Mononuclear cell (primary cell): ENCODE measurements around the gene TBKBP1. TPM values are rescaled to one million over a fixed set of nuclear protein-coding genes. Genes with fewer than 3 reads are reported as not detected.
A peak's percentile ranks its signal among the peaks of the same experiment; 100 is the strongest.

Source experiments
- H3K27me3 ChIP-seq: 2 replicates; pipeline ENCODE4 v1.6.0; 2011; ENCODE audit warnings: low read length, control low read depth; ENCODE audit not compliant: insufficient read depth
- H3K4me1 ChIP-seq: 2 replicates; pipeline ENCODE4 v1.5.1; 2011; ENCODE audit warnings: mild to moderate bottlenecking, low read length, control low read depth; ENCODE audit not compliant: insufficient read depth
- H3K4me3 ChIP-seq: 2 replicates; pipeline ENCODE4 v1.5.1; 2011; ENCODE audit warnings: mild to moderate bottlenecking, low read length, moderate library complexity
- H3K9me3 ChIP-seq: 2 replicates; pipeline ENCODE4 v1.5.1; 2011; ENCODE audit warnings: low read depth, mild to moderate bottlenecking, control low read depth, low read length
- total RNA-seq: library from RNA; depleted of rRNA; stranded (reverse); fragments of >200 nt; gene quantifications from one replicate; pipeline ENCODE4 v1.2.3, GENCODE V29; 2012

Gene TBKBP1
- total RNA-seq, 1 donor, result 4.7 TPM

- H3K9me3 ChIP-seq, result no peaks in the 10 kb centered on the region
- H3K4me3 ChIP-seq, result no peak overlapping the region
- H3K4me1 ChIP-seq, result peaks cover 21% of the 10 kb centered on the region
- H3K27me3 ChIP-seq, result peaks cover 8% of the 10 kb centered on the region
Measured at GRCh38 chr17:47725446-47726111, 31.6 kb downstream of the TBKBP1 start.

DNA sequence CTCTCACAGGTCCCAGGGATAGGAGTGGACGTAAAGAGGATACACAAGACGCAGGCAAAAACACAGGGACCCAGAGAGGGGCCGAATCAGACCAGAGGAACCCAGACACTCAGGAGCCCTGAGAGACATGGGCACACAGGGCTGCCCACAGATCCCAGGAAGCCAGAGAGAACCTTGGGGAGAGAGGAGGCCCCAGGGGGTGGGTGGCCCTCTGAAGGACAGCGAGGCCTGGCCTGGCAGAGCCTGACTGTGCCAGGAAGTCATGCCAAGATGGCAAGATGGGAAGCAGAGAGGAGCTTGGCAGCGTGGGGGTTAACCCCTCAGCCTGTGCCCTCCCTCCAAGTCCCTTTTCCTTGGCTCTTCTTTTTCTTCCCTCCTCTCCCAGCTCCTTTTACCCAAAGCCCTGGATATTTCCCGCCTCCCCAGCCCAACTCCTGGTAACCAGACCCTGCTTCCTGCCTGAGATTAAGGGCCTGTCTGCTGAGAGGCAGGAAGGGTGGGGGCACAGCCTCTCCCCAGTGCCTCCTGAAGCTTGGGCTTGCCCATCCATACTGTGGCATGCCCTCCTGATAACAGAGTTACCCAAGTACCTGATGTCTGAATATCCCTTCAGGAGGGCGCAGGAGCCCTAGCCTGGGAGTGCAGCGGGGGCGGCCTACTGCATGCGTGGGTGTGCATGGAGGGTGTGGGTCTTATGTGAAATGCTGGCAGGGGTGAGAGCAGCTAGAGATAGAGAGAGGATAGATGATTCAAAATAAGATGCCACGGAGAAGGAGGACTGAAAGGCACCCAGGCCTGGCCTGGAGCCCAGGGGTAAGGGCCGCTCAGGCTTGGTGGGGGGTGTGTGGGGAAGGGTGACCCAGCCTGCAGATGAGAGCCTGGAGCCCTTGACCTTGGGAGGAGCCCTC is 33.1 kb downstream of the TBKBP1 start:
- Histone ChIP-seq H3K27me3 (peaks cover 4% of the 10 kb centered on the region), H3K4me3 (no peak overlapping the region), H3K9me3 (no peaks in the 10 kb centered on the region), H3K4me1 (peaks cover 17% of the 10 kb centered on the region)

DNA sequence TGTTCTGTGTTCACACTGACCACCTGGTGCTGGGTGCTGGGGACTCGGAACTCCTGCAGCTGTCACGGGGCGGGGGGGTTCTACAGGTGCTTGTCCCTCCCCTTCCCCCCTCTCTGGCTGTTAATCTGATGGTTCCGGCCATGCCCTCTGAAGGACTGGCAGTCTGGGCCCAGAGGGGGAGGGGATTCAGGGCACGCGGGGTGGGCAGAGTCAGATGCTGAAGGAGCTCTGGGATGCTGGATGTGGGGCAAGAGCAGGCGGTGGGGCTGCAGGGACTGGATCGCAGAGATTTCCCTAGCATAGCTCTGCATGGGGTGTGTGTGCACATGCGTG is 33.7 kb downstream of the TBKBP1 start:
- Histone ChIP-seq H3K4me1 (peaks cover 19% of the 10 kb centered on the region), H3K4me3 (no peak overlapping the region), H3K9me3 (no peaks in the 10 kb centered on the region), H3K27me3 (peaks cover 11% of the 10 kb centered on the region)

DNA sequence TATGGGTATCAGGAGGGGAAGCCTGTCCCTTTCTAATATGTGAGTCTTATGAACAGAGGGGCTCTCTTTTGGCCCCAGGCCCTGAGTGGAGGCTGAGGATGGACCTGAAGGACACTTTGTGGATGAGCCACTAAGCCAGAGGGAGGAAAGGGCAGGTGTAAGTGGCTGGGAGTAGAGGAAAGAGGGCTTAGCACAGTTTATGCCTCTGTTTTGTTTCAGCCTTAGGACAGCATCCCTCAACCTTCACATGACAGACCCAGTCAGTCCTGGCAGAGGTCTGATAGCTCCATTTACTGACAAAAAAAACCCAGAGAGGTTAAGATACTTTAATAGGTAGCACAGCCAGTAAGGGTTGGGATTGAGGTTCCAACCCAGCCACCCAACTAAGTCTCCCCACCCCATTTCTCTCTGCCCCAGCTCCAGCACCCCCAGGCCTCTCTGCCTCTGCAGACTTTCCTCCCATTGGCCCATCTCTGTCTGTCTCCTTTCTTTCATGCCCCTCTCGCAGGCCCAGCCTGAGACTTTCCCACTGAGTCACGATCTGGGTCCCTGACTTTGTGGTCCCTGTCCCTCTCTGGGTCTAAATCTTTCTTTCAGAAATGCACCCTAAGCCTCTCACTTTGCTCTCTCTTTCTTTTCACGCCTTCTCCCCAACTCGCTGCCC is 34.4 kb downstream of the TBKBP1 start:
- Histone ChIP-seq H3K27me3 (peaks cover 13% of the 10 kb centered on the region), H3K9me3 (no peaks in the 10 kb centered on the region), H3K4me1 (peaks cover 23% of the 10 kb centered on the region)

DNA sequence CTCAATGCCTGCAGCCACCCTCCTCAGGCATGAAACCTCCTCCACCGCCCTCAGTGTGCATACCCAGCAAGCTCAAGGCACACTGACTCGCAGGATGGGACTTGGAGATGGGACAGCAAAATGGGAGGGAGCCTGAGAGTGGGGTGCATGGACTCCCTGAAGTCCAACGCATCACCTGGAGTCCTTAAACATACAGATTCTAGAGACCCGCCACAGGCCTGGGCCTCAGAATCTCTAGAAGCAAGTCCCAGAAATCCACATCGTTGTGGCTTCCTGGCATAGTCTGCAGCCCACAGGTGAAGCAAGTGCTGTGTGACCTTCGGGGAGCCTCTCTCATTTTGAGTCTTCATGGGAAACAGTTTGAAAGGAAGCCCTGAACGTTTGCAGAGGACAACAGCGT is 35.5 kb downstream of the TBKBP1 start:
- Histone ChIP-seq H3K4me3 (no peak overlapping the region), H3K9me3 (no peaks in the 10 kb centered on the region), H3K4me1 (peaks cover 33% of the 10 kb centered on the region), H3K27me3 (peaks cover 19% of the 10 kb centered on the region)

More for the DNA sequence above, 34.4 kb downstream of the TBKBP1 start:
- H3K4me3 ChIP-seq, result no peak overlapping the region

DNA sequence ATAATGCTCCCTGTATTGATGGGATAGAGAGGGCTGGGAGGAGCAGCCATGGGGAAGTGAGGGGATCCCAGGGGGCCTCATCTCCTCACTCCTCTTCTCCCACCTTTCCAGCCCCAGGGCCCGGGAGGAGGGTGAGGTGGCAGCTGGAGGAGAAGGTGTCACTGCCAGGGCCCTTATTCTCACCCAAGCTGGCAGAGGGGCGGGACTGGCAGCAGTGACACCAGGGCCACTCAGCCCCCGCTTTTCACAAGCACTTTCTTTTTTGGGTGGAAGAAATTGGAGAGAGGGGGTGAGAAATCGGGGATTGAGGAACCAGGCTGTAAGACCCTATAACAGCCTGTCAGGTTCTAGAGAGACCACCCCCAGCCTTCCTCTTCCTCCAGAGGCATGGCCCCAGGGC is 36.7 kb downstream of the TBKBP1 start:
- Histone ChIP-seq H3K27me3 (peaks cover 19% of the 10 kb centered on the region), H3K9me3 (no peaks in the 10 kb centered on the region), H3K4me3 (no peak overlapping the region), H3K4me1 (peaks cover 38% of the 10 kb centered on the region)

DNA sequence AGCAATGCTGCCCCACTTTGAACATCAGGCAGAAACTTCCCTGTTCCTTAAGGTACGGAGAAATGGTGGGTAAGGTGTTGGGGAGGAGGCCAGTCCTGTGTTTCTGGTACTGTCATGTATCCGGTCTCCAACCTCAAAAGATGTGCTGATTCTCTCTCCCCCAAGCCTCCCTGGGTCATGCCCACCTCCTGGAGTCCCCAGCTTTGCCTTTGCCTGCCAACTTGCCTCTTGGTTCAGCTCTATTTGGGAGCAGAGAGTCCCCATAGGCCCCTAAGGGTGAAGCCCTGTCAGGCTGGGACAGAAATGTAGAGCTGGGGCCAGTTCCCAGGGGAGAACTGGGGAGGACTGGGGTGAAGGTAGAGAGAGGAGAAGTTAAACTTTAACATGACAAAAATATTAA is 37.4 kb downstream of the TBKBP1 start:
- peaks cover 19% of the 10 kb centered on the region for H3K27me3 ChIP-seq
- H3K4me1 ChIP-seq, result peaks cover 38% of the 10 kb centered on the region

GRCh38 chr17:47732399-47733046 is 38.6 kb downstream of the TBKBP1 start:
- Histone ChIP-seq H3K4me3 (peak overlapping the region; percentile 18), H3K4me1 (peaks cover 38% of the 10 kb centered on the region), H3K27me3 (peaks cover 19% of the 10 kb centered on the region), H3K9me3 (no peaks in the 10 kb centered on the region)

More for the DNA sequence above, 37.4 kb downstream of the TBKBP1 start:
- Histone ChIP-seq H3K4me3 (no peak overlapping the region), H3K9me3 (no peaks in the 10 kb centered on the region)

- Histone ChIP-seq H3K9me3 (no peaks in the 10 kb centered on the region), H3K4me1 (peaks cover 38% of the 10 kb centered on the region), H3K27me3 (peaks cover 19% of the 10 kb centered on the region), H3K4me3 (peak within 1 kb of the TSS; percentile 43)
Measured at GRCh38 chr17:47733047-47733673, 39.2 kb downstream of the TBKBP1 start, which contains the start of gene TBX21. TSS of gene TBX21 (plus strand) at chr17:47733236. CDS start at chr17:47733455, 219 bp downstream.

GRCh38 chr17:47733674-47734410 is 39.9 kb downstream of the TBKBP1 start:
- H3K4me1 ChIP-seq, result peaks cover 38% of the 10 kb centered on the region

DNA sequence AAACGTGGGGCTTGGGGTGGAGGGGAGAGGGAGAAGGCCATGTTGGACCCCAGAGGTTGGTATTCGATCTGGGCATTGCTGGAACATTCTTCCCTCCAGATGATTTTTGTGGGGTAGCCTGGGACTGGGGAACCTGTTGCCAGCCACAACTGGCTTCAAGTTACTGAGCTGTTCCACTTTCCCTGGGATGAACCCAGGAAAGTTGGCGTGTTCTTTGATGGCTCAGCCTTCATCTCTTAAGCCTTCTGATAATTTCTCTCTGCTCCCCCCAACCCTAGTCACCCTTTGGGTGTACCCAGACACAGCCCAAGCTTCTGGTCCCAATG is 41.1 kb downstream of the TBKBP1 start:
- H3K27me3 ChIP-seq, result peaks cover 19% of the 10 kb centered on the region
- no peaks in the 10 kb centered on the region for H3K9me3 ChIP-seq
- peaks cover 38% of the 10 kb centered on the region for H3K4me1 ChIP-seq
- peak overlapping the region; percentile 43 for H3K4me3 ChIP-seq

More at GRCh38 chr17:47733674-47734410, 39.9 kb downstream of the TBKBP1 start:
- Histone ChIP-seq H3K4me3 (peak overlapping the region; percentile 43), H3K9me3 (no peaks in the 10 kb centered on the region), H3K27me3 (peaks cover 19% of the 10 kb centered on the region)

DNA sequence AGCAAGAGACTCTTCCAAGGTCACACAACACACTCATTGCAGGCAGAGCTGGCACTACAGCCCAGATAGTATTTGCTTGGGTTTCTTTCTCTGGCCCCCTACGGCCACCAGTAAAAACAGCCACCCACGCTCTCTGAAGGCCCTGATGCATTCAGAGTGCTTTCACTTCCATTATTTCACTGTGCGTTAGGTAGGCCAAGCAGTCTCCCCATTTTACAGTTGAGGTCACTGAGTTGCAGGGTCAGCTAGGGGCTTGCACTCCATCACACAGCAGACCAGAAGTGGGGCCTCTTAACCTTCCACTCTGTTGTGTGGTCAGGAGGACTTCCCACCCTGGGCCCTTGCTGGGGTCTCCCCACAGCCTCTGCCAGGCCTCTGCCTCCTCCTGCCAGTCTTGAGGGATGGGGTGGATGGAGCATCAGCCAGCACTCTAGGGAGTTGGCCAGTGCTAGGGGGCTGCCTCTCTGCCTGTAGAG is 41.6 kb downstream of the TBKBP1 start:
- H3K9me3 ChIP-seq, result no peaks in the 10 kb centered on the region
- peaks cover 19% of the 10 kb centered on the region for H3K27me3 ChIP-seq
- H3K4me1 ChIP-seq, result peaks cover 35% of the 10 kb centered on the region
- H3K4me3 ChIP-seq, result peak overlapping the region; percentile 43

DNA sequence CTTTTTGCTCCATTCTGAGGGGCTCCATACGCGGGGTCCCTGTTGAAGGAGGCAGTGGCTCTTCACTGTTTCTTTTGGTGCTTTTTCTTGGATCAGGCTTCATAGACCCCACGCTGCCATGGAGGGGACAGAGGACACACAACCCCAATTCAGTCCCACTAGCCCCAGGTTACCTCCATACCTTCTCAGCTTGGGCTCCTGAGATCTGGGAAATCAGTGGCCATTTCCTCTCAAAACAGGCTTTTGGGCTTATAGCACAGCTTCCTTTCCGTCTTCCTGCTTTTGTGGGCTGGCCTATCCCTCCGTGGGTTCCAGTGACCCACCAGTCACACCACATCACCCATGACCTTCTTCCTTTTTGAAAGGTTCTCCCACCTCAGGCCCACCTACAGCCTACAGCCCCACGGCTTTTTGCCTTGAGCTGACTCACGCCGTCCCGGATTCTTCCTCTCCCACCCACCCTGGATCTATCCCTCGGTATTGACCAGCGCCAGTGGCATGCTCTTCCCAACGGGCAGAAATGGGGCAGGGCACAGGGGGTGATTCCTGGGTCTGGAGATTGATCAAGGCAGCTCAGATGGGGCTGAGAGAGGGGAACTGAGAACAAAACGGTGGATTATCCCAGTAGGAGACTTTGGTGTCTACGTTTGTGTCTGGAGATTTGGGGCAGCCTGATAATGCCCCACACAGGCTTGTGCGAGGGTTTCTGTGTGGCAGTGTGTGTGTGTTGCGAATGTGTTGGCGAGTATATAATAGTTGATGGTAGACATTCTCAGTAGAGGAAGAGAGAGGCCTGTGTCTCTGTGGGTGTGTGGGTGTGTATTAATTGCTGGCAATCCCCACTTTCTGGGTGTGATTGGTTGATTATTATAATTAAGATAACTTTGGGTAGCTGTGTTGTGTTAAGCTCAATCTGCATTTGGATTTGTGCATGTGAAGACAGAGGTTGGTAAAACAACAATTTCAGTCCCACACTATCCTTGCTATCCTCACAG is 42.8 kb downstream of the TBKBP1 start:
- Histone ChIP-seq H3K4me3 (peak overlapping the region; percentile 43), H3K9me3 (no peaks in the 10 kb centered on the region), H3K4me1 (peaks cover 25% of the 10 kb centered on the region), H3K27me3 (peaks cover 17% of the 10 kb centered on the region)
